Measurements from ENCODE around the gene MTRF1L.

MTRF1L gene

DNA sequence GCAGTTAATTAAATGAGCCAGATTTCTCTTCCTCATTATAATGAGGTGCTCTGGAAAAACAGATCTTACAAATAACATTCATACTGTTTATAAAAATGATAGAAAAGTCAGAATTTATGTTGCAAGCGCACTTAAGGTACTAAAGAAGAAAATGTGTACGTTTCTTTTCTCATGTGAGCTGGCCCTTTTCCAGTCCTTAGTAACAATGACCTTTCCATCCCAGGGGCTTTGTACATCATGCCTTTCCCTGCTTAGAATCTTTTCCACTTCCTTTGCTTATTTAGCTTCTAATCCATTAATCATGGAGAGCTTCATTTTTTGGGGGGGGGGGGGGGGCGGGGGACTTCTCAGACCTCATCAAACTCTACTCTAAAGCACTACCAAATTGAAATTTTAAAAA, 24.5 kb downstream of the MTRF1L start:
- Histone ChIP-seq H3K36me3 (peaks cover 16 to 23% (median 18%) of the 10 kb centered on the region in 3 donors), H3K27ac (no peak overlapping the region), H3K4me1 (peaks cover 10 to 12% (median 11%) of the 10 kb centered on the region in 4 donors), H3K9me3 (no peaks in the 10 kb centered on the region), H3K27me3 (no peaks in the 10 kb centered on the region), H3K4me3 (no peak overlapping the region)
- DNase-seq = no peak
- intact Hi-C loops (cut with DNase I; ENCODE audit: low total_unique reads) = no loop called here
- TF ChIP-seq, protein P1, sequence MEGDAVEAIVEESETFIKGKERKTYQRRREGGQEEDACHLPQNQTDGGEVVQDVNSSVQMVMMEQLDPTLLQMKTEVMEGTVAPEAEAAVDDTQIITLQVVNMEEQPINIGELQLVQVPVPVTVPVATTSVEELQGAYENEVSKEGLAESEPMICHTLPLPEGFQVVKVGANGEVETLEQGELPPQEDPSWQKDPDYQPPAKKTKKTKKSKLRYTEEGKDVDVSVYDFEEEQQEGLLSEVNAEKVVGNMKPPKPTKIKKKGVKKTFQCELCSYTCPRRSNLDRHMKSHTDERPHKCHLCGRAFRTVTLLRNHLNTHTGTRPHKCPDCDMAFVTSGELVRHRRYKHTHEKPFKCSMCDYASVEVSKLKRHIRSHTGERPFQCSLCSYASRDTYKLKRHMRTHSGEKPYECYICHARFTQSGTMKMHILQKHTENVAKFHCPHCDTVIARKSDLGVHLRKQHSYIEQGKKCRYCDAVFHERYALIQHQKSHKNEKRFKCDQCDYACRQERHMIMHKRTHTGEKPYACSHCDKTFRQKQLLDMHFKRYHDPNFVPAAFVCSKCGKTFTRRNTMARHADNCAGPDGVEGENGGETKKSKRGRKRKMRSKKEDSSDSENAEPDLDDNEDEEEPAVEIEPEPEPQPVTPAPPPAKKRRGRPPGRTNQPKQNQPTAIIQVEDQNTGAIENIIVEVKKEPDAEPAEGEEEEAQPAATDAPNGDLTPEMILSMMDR (IDR thresholded peaks at IDR 0.05) = no peak

DNA sequence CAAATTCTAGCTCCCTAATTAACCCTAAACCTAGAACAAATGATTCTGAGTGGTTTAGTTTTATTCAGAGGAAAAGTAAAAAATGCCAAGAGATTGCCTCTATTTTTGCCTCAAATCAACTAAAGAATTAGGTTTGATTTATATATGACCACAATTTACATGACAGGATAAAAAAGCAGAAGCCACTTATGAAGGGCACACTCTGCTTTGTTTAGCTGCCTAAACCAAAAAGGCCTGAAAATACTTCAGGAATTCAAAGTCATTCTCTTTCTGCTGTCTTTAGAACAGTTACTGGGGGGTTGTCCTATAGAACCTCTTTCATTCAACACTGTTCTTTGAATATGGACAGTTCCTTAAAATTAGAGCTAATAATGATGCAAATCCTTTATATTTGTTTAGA, 25.0 kb downstream of the MTRF1L start:
- no peaks in the 10 kb centered on the region for H3K9me3 ChIP-seq
- no peaks in the 10 kb centered on the region for H3K27me3 ChIP-seq
- peaks cover 5 to 9% (median 8%) of the 10 kb centered on the region in 4 donors for H3K4me1 ChIP-seq
- intact Hi-C loops (cut with DNase I; ENCODE audit: low total_unique reads) = no loop called here
- peaks cover 21 to 28% (median 23%) of the 10 kb centered on the region in 3 donors for H3K36me3 ChIP-seq
- no peak for DNase-seq
- no peak overlapping the region for H3K4me3 ChIP-seq
- TF ChIP-seq, protein P1 (IDR thresholded peaks at IDR 0.05) = no peak
- H3K27ac ChIP-seq = no peak overlapping the region

- no peak for DNase-seq
- peaks cover 29 to 36% (median 31%) of the 10 kb centered on the region in 3 donors for H3K36me3 ChIP-seq
- no peaks in the 10 kb centered on the region for H3K27me3 ChIP-seq
- peaks cover 0 to 1% (median under 1%) of the 10 kb centered on the region in 4 donors for H3K4me1 ChIP-seq
- no peak overlapping the region for H3K27ac ChIP-seq
- intact Hi-C loops (cut with DNase I; ENCODE audit: low total_unique reads) = no loop called here
- no peaks in the 10 kb centered on the region for H3K9me3 ChIP-seq
- no peak overlapping the region for H3K4me3 ChIP-seq
- TF ChIP-seq, protein P1 (IDR thresholded peaks at IDR 0.05) = no peak
Observed at GRCh38 chr6:152976749-152977148, 25.8 kb downstream of the MTRF1L start.

DNA sequence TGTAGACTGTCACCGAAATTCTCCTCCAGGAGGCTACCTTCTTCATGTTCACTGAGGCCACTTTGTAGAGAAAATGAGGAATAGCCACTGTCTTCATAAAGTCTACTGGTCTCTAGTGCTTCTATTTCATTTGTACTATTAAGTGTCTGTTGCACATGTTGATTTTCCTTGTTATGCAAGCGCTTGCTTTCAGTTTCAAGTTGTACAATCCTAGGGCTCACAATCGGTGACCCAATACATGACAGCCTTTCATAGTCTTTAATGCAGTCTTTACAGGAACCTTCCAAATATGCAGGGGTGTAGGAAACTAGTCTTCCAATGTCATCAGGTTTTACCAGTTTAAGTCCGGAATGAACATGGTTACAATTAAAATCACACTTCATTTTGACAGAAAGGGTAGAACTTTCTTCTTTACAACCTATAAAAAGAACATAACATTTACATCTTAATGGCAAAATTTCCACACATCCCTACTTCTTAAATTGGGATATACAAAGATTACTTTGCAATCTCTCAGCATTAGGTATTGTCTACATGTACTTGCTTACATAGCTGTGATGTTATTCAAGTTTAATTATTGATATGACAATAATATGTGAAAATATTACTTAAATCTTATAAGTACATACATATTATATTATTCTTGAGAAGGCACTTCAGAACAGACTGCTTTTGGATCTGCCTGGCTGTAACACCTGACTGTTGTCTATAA, 27.1 kb downstream of the MTRF1L start:
- H3K4me1 ChIP-seq = no peaks in the 10 kb centered on the region
- H3K27ac ChIP-seq = no peak overlapping the region
- intact Hi-C loops (cut with DNase I; ENCODE audit: low total_unique reads) = no loop called here
- H3K36me3 ChIP-seq = peaks cover 43 to 50% (median 44%) of the 10 kb centered on the region in 3 donors
- no peak overlapping the region for H3K4me3 ChIP-seq
- no peaks in the 10 kb centered on the region for H3K9me3 ChIP-seq
- no peaks in the 10 kb centered on the region for H3K27me3 ChIP-seq
- TF ChIP-seq, protein P1 (IDR thresholded peaks at IDR 0.05) = no peak
- DNase-seq = no peak

DNA sequence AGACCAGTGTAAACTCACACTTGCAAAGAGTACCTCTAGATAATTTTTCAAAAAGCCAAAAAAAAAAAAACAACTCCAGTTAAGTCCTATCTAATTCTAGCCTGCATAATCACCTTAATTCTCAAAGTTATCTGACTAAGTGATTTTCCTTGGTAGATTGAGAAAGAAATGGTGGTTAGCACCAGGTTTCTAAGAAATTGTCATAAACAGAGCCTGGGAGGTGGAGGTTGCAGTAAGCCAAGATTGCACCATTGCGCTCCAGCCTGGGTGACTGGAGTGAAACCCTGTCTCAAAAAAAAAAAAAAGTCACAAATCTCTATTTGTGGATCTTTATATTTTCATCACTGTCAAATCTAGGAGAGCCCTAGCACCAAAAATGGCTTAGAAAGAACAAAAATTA, 28.6 kb downstream of the MTRF1L start:
- intact Hi-C loops (cut with DNase I; ENCODE audit: low total_unique reads) = no loop called here
- no peak for DNase-seq
- TF ChIP-seq, protein P1 (IDR thresholded peaks at IDR 0.05) = no peak
- Histone ChIP-seq H3K9me3 (peaks cover 0 to 4% (median 0%) of the 10 kb centered on the region in 3 donors), H3K36me3 (peaks cover 54 to 61% (median 56%) of the 10 kb centered on the region in 3 donors), H3K27ac (no peak overlapping the region), H3K4me3 (no peak overlapping the region), H3K27me3 (no peaks in the 10 kb centered on the region), H3K4me1 (no peaks in the 10 kb centered on the region)
